Common myeloid progenitor, CD34-positive (primary cell): Measurements from ENCODE around the gene NELL1.
"Not testable (repeated sequence)": the region's sequence is repeated elsewhere in the genome, so short reads cannot be mapped to it uniquely, and the experiment has no call there.

Experiments
- CTCF ChIA-PET: fragments of 350-600 bp; sonication (Branson Sonifier 250); formaldehyde crosslinking; loops from one replicate; lab custom pipeline; 2021; ENCODE audit warnings: antibody characterized with exemption; lab: Charles Lee
- POLR2A ChIA-PET: fragments of 350-600 bp; sonication (Branson Sonifier 250); formaldehyde crosslinking; loops from one replicate; lab custom pipeline; 2021; ENCODE audit warnings: antibody characterized with exemption; lab: Charles Lee
- DNase-seq, 3 donors: peaks; one replicate each; pipeline versions ENCODE4 v3.0.0 to v3.0.0-alpha.2; 2013
- H3K27ac ChIP-seq, 2 experiments: 1 replicate in 1 of 2; 2 replicates in 1 of 2; pipeline ENCODE4 v1.7.0; 2013; ENCODE audit warnings: inconsistent platforms in 2 of 2, low read length in 2 of 2, mild to moderate bottlenecking in 2 of 2, low read depth in 1 of 2, moderate library complexity in 1 of 2; ENCODE audit not compliant: severe bottlenecking in 2 of 2, insufficient read depth in 1 of 2, poor library complexity in 1 of 2
- H3K27me3 ChIP-seq, 5 experiments: replicated peaks in 2 of 5; 1 replicate in 3 of 5; 2 replicates in 2 of 5; pipeline versions ENCODE4 v1.6.1 to v1.7.0; 2013; ENCODE audit warnings: low read length in 4 of 5, mild to moderate bottlenecking in 2 of 5, moderate library complexity in 2 of 5, inconsistent platforms in 1 of 5; ENCODE audit not compliant: insufficient read depth in 5 of 5, control insufficient read depth in 4 of 5
- H3K36me3 ChIP-seq, 4 experiments: 1 replicate in 2 of 4; 2 replicates in 2 of 4; pipeline versions ENCODE4 v1.6.1 to v1.7.0; 2013; ENCODE audit warnings: low read length in 3 of 4, control low read depth in 1 of 4, mild to moderate bottlenecking in 1 of 4; ENCODE audit not compliant: control insufficient read depth in 4 of 4, insufficient read depth in 4 of 4
- H3K4me1 ChIP-seq, 4 experiments: 1 replicate in 3 of 4; 2 replicates in 1 of 4; pipeline versions ENCODE4 v1.6.1 to v1.7.1; 2013; ENCODE audit warnings: low read length in 3 of 4, mild to moderate bottlenecking in 3 of 4, control low read depth in 1 of 4, inconsistent platforms in 1 of 4, moderate library complexity in 1 of 4; ENCODE audit not compliant: control insufficient read depth in 4 of 4, insufficient read depth in 4 of 4; ENCODE audit errors: control extremely low read depth in 1 of 4
- H3K4me3 ChIP-seq, 7 experiments: 1 replicate in 4 of 7; 2 replicates in 3 of 7; pipeline versions ENCODE4 v1.5.1 to v1.7.0; 2013; ENCODE audit warnings: mild to moderate bottlenecking in 7 of 7, low read length in 6 of 7, moderate library complexity in 6 of 7, inconsistent platforms in 2 of 7, low read depth in 2 of 7, control low read depth in 1 of 7; ENCODE audit not compliant: insufficient read depth in 4 of 7, control insufficient read depth in 1 of 7; ENCODE audit errors: extremely low read depth in 1 of 7
- H3K9me3 ChIP-seq, 5 experiments: 1 replicate in 4 of 5; 2 replicates in 1 of 5; pipeline versions ENCODE4 v1.6.1 to v1.7.1; 2013; ENCODE audit warnings: low read length in 4 of 5, mild to moderate bottlenecking in 2 of 5, inconsistent platforms in 1 of 5, low read depth in 1 of 5, moderate library complexity in 1 of 5; ENCODE audit not compliant: control insufficient read depth in 4 of 5, insufficient read depth in 2 of 5; ENCODE audit errors: control extremely low read depth in 1 of 5
- WGBS: methylation state at CpG from one replicate; pipeline ENCODE4 v1.1.5; 2013; ENCODE audit not compliant: insufficient coverage; 5-methylcytosine and 5-hydroxymethylcytosine counted together

Gene NELL1

GRCh38 chr11:21258414-21258813 is 589.0 kb downstream of the NELL1 start:
- WGBS = no CpG with 5 or more reads among the region's 2 CpGs
- Histone ChIP-seq H3K27ac (no peak overlapping the region), H3K36me3 (no peaks in the 10 kb centered on the region), H3K27me3 (no peaks in the 10 kb centered on the region), H3K4me3 (no peak overlapping the region), H3K4me1 (no peaks in the 10 kb centered on the region), H3K9me3 (no peaks in the 10 kb centered on the region)
- no peak for DNase-seq
- CTCF ChIA-PET = interaction anchor here (1.0 kb wide), 1 partner anchor 625 kb away, joined by 3 read pairs; no protein-coding TSS in a partner anchor
- POLR2A ChIA-PET = no interaction called here

- POLR2A ChIA-PET = no interaction called here
- no peaks in the 10 kb centered on the region for H3K4me1 ChIP-seq
These were observed 590.7 kb downstream of the NELL1 start for GRCh38 chr11:21260101-21260500.

GRCh38 chr11:21262992-21263391 is 593.6 kb downstream of the NELL1 start:
- no peak for DNase-seq
- WGBS = no CpG with 5 or more reads among the region's 4 CpGs
- POLR2A ChIA-PET = no interaction called here

More at GRCh38 chr11:21260101-21260500, 590.7 kb downstream of the NELL1 start:
- H3K27me3 ChIP-seq = peaks cover 0 to 2% (median 0%) of the 10 kb centered on the region in 5 experiments
- CTCF ChIA-PET = no interaction called here
- no peak for DNase-seq
- no peaks in the 10 kb centered on the region for H3K9me3 ChIP-seq
- H3K36me3 ChIP-seq = no peaks in the 10 kb centered on the region
- H3K4me3 ChIP-seq = no peak overlapping the region
- no peak overlapping the region for H3K27ac ChIP-seq

GRCh38 chr11:21264125-21264524 is 594.7 kb downstream of the NELL1 start:
- no peak for DNase-seq
- Histone ChIP-seq H3K27ac (no peak overlapping the region), H3K36me3 (no peaks in the 10 kb centered on the region), H3K4me3 (no peak overlapping the region), H3K4me1 (no peaks in the 10 kb centered on the region), H3K27me3 (peaks cover 0 to 2% (median 0%) of the 10 kb centered on the region in 5 experiments), H3K9me3 (no peaks in the 10 kb centered on the region)
- ChIA-PET CTCF (no interaction called here), POLR2A (no interaction called here)
- 100% methylated on average over 1 of the region's 1 CpG for WGBS

More at GRCh38 chr11:21262992-21263391, 593.6 kb downstream of the NELL1 start:
- Histone ChIP-seq H3K9me3 (no peaks in the 10 kb centered on the region), H3K4me3 (no peak overlapping the region), H3K4me1 (no peaks in the 10 kb centered on the region), H3K36me3 (no peaks in the 10 kb centered on the region), H3K27me3 (peaks cover 0 to 2% (median 0%) of the 10 kb centered on the region in 5 experiments), H3K27ac (no peak overlapping the region)
- CTCF ChIA-PET = no interaction called here

GRCh38 chr11:21268036-21268435 is 598.6 kb downstream of the NELL1 start:
- CTCF ChIA-PET = no interaction called here
- Histone ChIP-seq H3K9me3 (no peaks in the 10 kb centered on the region), H3K4me1 (no peaks in the 10 kb centered on the region), H3K27ac (no peak overlapping the region), H3K4me3 (no peak overlapping the region), H3K27me3 (peaks cover 0 to 2% (median 0%) of the 10 kb centered on the region in 5 experiments), H3K36me3 (no peaks in the 10 kb centered on the region)
- no peak for DNase-seq
- WGBS = 70% methylated on average over 2 of the region's 2 CpGs
- POLR2A ChIA-PET = no interaction called here

GRCh38 chr11:21272139-21272538 is 602.8 kb downstream of the NELL1 start:
- H3K27me3 ChIP-seq, H3K9me3 ChIP-seq, H3K36me3 ChIP-seq, CTCF ChIA-PET, POLR2A ChIA-PET, H3K4me3 ChIP-seq, DNase-seq, H3K4me1 ChIP-seq, H3K27ac ChIP-seq: not testable (repeated sequence)
- WGBS = 94% methylated on average over 6 of the region's 6 CpGs

GRCh38 chr11:21278840-21279239 is 609.5 kb downstream of the NELL1 start:
- ChIA-PET CTCF (no interaction called here), POLR2A (no interaction called here)

More at GRCh38 chr11:21278840-21279239, 609.5 kb downstream of the NELL1 start:
- H3K36me3 ChIP-seq = no peaks in the 10 kb centered on the region
- H3K27ac ChIP-seq = no peak overlapping the region
- WGBS = no CpG with 5 or more reads among the region's 1 CpG
- no peaks in the 10 kb centered on the region for H3K27me3 ChIP-seq
- no peaks in the 10 kb centered on the region for H3K4me1 ChIP-seq
- no peak overlapping the region for H3K4me3 ChIP-seq
- DNase-seq = no peak
- peaks cover 0 to 2% (median 0%) of the 10 kb centered on the region in 5 experiments for H3K9me3 ChIP-seq
